ENCODE data around the gene TMEM187. TPM values are rescaled to one million over a fixed set of nuclear protein-coding genes. Genes with fewer than 3 reads are reported as not detected.

The TMEM187 gene
- total and polyA plus RNA-seq, 9 donors = 2.6 to 11.6 (median 9.4) TPM

DNA sequence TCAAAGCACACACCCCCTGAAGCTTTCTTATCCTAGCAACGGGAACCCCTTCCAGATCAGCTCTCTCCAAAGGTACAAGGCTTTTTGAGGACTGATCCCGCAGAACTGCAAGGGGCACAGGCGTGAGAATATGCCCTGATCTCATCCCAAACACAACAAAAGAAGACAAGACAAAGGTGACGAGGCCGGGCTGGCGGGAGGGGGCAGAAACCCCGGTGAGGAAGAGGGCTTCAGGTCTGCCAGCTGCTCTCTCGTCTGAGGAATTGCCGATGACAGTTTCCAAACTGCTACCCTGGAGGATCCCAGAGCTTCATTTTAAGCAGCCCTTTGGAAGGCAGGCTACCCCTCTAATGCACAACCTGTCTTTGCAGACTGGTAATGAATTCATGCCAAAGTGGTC lies 4.3 kb upstream of the TMEM187 start:
- WGBS, 3 donors = 67 to 72% (median 68%) methylated on average over 9 of the region's 9 CpGs
- no peak for DNase-seq
- Histone ChIP-seq H3K27me3 (no peaks in the 10 kb centered on the region), H3K9me3 (no peaks in the 10 kb centered on the region), H3K36me3 (no peaks in the 10 kb centered on the region), H3K4me3 (no peak overlapping the region), H3K4me1 (ENCODE audit: insufficient read depth) (peaks cover 5% of the 10 kb centered on the region), H3K27ac (no peak overlapping the region)
- intact Hi-C loops (cut with DNase I) = no loop called here
- TF ChIP-seq EP300 (IDR thresholded peaks at IDR 0.05) = no peak
- TF ChIP-seq POLR2A (IDR thresholded peaks at IDR 0.05) = no peak
- TF ChIP-seq, protein P1, sequence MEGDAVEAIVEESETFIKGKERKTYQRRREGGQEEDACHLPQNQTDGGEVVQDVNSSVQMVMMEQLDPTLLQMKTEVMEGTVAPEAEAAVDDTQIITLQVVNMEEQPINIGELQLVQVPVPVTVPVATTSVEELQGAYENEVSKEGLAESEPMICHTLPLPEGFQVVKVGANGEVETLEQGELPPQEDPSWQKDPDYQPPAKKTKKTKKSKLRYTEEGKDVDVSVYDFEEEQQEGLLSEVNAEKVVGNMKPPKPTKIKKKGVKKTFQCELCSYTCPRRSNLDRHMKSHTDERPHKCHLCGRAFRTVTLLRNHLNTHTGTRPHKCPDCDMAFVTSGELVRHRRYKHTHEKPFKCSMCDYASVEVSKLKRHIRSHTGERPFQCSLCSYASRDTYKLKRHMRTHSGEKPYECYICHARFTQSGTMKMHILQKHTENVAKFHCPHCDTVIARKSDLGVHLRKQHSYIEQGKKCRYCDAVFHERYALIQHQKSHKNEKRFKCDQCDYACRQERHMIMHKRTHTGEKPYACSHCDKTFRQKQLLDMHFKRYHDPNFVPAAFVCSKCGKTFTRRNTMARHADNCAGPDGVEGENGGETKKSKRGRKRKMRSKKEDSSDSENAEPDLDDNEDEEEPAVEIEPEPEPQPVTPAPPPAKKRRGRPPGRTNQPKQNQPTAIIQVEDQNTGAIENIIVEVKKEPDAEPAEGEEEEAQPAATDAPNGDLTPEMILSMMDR (IDR thresholded peaks at IDR 0.05) = no peak

DNA sequence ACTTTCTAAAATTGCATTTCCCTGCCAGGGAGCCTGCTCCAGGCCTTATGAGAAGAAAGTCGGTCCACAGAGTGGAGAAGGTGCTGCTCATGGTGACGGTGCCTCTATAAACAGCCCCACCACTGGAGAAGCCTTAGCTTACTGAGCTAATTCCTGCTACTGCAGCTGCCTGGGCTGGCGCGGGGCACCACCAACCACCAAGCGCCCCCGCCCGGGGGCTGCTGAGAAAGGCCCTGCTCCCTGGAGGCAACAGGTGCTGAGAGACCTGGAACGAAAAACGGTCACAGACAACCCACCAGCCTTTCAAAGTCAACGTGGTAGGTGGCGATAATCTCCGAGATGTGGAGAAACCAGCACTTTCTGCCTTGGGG lies 3.8 kb upstream of the TMEM187 start:
- TF ChIP-seq EP300 (IDR thresholded peaks at IDR 0.05) = no peak
- WGBS, 3 donors = 45 to 62% (median 53%) methylated on average over 12 of the region's 12 CpGs
- H3K27ac ChIP-seq = peak overlapping the region in 1 of 2 donors; percentile 67
- H3K9me3 ChIP-seq = no peaks in the 10 kb centered on the region
- H3K27me3 ChIP-seq = no peaks in the 10 kb centered on the region
- peak in 1 of 5 donors; percentile 37 for DNase-seq
- H3K4me3 ChIP-seq = peak overlapping the region; percentile 83
- peaks cover 9% of the 10 kb centered on the region for H3K4me1 ChIP-seq (ENCODE audit: insufficient read depth)
- intact Hi-C loops (cut with DNase I) = no loop called here
- H3K36me3 ChIP-seq = no peaks in the 10 kb centered on the region

GRCh38 chrX:153969125-153969903 lies 3.2 kb upstream of the TMEM187 start:
- Histone ChIP-seq H3K9me3 (no peaks in the 10 kb centered on the region), H3K27ac (peak overlapping the region in 1 of 2 donors; percentile 67), H3K27me3 (no peaks in the 10 kb centered on the region), H3K36me3 (no peaks in the 10 kb centered on the region), H3K4me1 (ENCODE audit: insufficient read depth) (peaks cover 13% of the 10 kb centered on the region), H3K4me3 (peak overlapping the region; percentile 83)
- 35 to 45% (median 38%) methylated on average over 25 of the region's 25 CpGs for WGBS, 3 donors
- intact Hi-C loops (cut with DNase I) = no loop called here
- TF ChIP-seq EP300 (IDR thresholded peaks at IDR 0.05) = no peak
- TF ChIP-seq, protein P1 (IDR thresholded peaks at IDR 0.05) = no peak
- TF ChIP-seq POLR2A (IDR thresholded peaks at IDR 0.05) = no peak
- DNase-seq = peak in 2 of 5 donors; percentile 52 to 60

DNA sequence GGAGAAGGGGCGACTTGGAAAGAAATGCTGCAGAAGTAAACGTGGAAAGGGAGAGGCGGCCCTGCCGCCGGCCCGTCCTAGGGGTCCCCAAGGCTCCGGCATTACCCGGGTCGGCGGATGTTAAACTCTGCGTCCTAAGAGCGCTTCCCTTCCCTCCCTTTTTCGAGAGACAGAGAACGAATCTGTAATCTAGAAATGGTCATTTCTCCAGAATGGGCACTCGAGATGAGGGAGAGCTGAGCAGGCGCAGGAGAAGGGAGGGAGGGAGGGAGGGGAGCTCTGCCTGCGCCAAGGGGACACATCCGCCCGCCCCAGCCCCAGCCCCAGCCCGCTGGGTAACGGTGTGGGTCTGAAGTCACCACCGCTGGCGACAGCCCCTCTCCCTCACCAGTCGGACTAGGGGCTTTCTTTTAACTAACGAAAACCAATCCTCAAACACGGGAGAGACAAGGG lies 2.6 kb upstream of the TMEM187 start:
- DNase-seq = peak; percentile 58 to 74 (median 68)
- TF ChIP-seq, protein P1 (IDR thresholded peaks at IDR 0.05) = no peak
- TF ChIP-seq POLR2A (IDR thresholded peaks at IDR 0.05) (no peak), EP300 (IDR thresholded peaks at IDR 0.05) (no peak)
- peaks cover 14% of the 10 kb centered on the region for H3K4me1 ChIP-seq (ENCODE audit: insufficient read depth)
- 9 to 15% (median 12%) methylated on average over 26 of the region's 26 CpGs for WGBS, 3 donors
- H3K36me3 ChIP-seq = no peaks in the 10 kb centered on the region
- intact Hi-C loops (cut with DNase I) = no loop called here
- no peaks in the 10 kb centered on the region for H3K9me3 ChIP-seq
- H3K27me3 ChIP-seq = no peaks in the 10 kb centered on the region
- peak overlapping the region; percentile 83 for H3K4me3 ChIP-seq
- peak overlapping the region in 1 of 2 donors; percentile 67 for H3K27ac ChIP-seq

Measured in ovary (tissue), 9 donors.